Rectal smooth muscle tissue (tissue), 1 donor: ENCODE data around the gene DDB1.
A peak's percentile ranks its signal among the peaks of the same experiment; 100 is the strongest.

Experiments
- H3K27ac ChIP-seq: one replicate; pipeline ENCODE4 v1.7.0; 2013; ENCODE audit warnings: low read depth, low read length, inconsistent platforms
- H3K27me3 ChIP-seq: one replicate; pipeline ENCODE4 v1.7.0; 2013; ENCODE audit warnings: low read length; ENCODE audit not compliant: control insufficient read depth, insufficient read depth
- H3K36me3 ChIP-seq: one replicate; pipeline ENCODE4 v1.7.0; 2013; ENCODE audit warnings: low read length; ENCODE audit not compliant: control insufficient read depth, insufficient read depth
- H3K4me1 ChIP-seq: one replicate; pipeline ENCODE4 v1.7.0; 2013; ENCODE audit warnings: low read length; ENCODE audit not compliant: control insufficient read depth, insufficient read depth
- H3K4me3 ChIP-seq: one replicate; pipeline ENCODE4 v1.7.0; 2013; ENCODE audit warnings: low read length
- H3K9ac ChIP-seq: one replicate; pipeline ENCODE4 v1.7.0; 2013; ENCODE audit warnings: low read length

DDB1 gene

GRCh38 chr11:61338783-61339489 is 6.0 kb upstream of the DDB1 start:
- Histone ChIP-seq H3K27me3 (no peaks in the 10 kb centered on the region), H3K4me3 (no peak overlapping the region), H3K4me1 (no peaks in the 10 kb centered on the region), H3K36me3 (peaks cover 3% of the 10 kb centered on the region), H3K27ac (no peak overlapping the region), H3K9ac (no peak overlapping the region)

DNA sequence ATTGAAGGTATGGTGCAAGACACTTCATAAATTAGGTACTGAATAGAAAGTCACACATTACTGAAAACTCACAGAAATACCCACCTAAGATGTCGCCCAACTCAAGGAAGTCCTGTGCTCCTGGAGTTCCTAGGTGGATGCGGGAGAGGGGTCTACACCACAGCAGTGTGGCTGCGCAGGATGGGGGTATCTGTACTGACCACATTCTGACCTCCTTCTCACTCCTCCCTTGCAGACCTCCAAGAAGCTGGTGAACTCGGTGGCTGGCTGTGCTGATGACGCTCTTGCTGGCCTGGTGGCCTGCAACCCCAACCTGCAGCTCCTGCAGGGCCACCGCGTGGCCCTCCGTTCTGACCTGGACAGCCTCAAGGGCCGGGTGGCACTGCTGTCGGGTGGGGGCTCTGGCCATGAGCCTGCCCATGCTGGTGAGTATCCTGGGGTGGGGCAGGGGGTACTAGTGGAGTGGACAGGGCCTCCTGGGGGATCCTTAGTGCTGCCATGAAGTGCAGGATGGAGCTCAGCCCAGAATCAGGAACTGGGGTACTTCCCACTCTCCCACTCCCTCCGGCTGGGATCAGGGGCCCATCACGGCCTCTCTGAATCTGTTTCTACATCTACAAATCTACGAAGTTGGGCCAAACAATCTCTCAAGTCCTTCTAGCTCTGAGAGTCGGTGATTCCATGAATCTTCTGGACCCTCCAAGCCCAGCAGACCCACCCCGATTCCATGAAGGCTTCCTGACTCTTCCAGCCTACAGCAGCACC is 5.0 kb upstream of the DDB1 start:
- Histone ChIP-seq H3K9ac (no peak overlapping the region), H3K4me1 (peaks cover 5% of the 10 kb centered on the region), H3K36me3 (peaks cover 3% of the 10 kb centered on the region), H3K4me3 (no peak overlapping the region), H3K27ac (no peak overlapping the region), H3K27me3 (no peaks in the 10 kb centered on the region)

- Histone ChIP-seq H3K4me1 (peaks cover 8% of the 10 kb centered on the region), H3K9ac (no peak overlapping the region), H3K27ac (no peak overlapping the region), H3K36me3 (no peaks in the 10 kb centered on the region), H3K4me3 (no peak overlapping the region), H3K27me3 (no peaks in the 10 kb centered on the region)
Measured at GRCh38 chr11:61336171-61336935, 3.4 kb upstream of the DDB1 start.

GRCh38 chr11:61335355-61335710 is 2.4 kb upstream of the DDB1 start:
- Histone ChIP-seq H3K27me3 (no peaks in the 10 kb centered on the region), H3K27ac (no peak overlapping the region), H3K36me3 (no peaks in the 10 kb centered on the region), H3K4me1 (peaks cover 8% of the 10 kb centered on the region), H3K9ac (no peak overlapping the region), H3K4me3 (no peak overlapping the region)

- Histone ChIP-seq H3K36me3 (peaks cover 2% of the 10 kb centered on the region), H3K4me1 (peaks cover 8% of the 10 kb centered on the region), H3K4me3 (no peak overlapping the region), H3K27me3 (no peaks in the 10 kb centered on the region), H3K27ac (no peak overlapping the region), H3K9ac (no peak overlapping the region)
Measured at GRCh38 chr11:61334434-61335354, 1.8 kb upstream of the DDB1 start.

DNA sequence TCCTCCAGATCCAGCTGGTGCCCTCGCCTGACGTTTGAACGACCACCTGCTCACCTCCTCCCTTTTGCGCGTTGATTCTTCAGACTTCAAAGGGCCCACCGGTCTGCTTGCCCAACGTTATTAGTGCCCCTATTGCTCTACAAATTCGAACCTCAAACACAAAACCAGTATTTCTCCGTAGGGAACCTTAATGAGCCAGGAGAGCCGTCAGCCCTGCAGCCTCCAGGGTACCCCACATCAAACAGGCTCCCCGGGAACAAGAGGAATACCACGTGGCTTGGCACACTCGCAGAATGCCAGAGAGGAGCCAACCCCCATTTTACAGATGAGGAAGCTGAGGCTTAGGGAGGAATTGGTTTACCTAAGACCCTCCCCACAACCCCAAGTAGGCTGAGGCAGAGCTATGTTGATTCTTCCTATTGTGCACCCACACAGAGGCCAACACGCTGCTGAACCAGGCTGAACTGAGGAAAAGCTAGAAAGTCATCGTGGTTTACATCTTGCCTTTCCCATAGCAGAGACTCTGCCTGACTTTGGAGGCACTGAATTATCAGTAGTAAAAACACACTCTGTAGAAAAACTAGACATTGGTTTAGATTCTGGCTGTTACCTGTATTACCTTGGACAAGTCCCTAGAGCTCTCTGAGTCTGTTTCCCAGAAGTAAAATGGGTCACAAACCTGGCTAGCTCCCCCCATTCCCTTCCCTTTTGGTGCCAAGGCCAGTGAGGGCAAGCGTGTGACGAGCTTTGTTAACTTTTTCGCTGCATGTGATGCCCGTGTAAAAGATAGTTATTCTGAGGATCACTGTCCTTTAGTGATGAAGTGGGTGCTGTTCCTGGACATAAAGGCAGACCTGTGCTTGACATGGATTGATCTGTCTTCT is 887 bp upstream of the DDB1 start:
- peak overlapping the region; percentile 96 for H3K9ac ChIP-seq
- peaks cover 8% of the 10 kb centered on the region for H3K4me1 ChIP-seq
- peak overlapping the region; percentile 87 for H3K27ac ChIP-seq
- peak overlapping the region; percentile 96 for H3K4me3 ChIP-seq
- no peaks in the 10 kb centered on the region for H3K27me3 ChIP-seq
- H3K36me3 ChIP-seq = peaks cover 9% of the 10 kb centered on the region

DNA sequence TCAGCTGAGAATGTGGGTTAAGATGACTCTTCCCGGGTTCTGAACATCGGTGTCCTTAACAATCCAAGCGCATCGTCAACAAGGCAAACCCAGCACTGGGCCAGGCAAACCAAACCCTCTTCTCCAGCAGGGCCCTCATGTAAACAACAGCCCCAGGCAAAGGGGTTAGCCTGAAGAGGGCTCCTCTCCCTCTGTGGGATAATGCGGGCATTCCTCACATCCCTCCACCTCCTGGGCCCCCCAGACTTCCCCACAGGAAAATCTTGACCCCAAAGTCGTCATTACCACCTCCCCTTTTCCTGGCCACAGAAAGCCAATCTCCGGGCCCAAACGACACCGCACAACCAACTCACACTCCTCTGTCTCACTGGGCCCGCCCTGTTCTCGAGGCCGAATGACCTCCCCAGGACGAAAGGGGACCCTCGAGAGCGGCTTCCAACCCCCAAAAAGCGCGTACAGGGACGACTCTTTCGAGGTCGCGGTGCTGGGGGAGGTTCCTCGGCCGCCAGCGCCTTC is 566 bp downstream of the DDB1 start:
- Histone ChIP-seq H3K27ac (peak overlapping the region; percentile 87), H3K9ac (peak overlapping the region; percentile 95), H3K4me3 (peak overlapping the region; percentile 96), H3K4me1 (peaks cover 8% of the 10 kb centered on the region), H3K27me3 (no peaks in the 10 kb centered on the region), H3K36me3 (peaks cover 9% of the 10 kb centered on the region)

GRCh38 chr11:61331651-61332050 is 1.3 kb downstream of the DDB1 start:
- H3K36me3 ChIP-seq = peaks cover 9% of the 10 kb centered on the region
- H3K27ac ChIP-seq = no peak overlapping the region
- H3K9ac ChIP-seq = no peak overlapping the region
- no peaks in the 10 kb centered on the region for H3K27me3 ChIP-seq
- peak overlapping the region; percentile 96 for H3K4me3 ChIP-seq
- peaks cover 8% of the 10 kb centered on the region for H3K4me1 ChIP-seq

DNA sequence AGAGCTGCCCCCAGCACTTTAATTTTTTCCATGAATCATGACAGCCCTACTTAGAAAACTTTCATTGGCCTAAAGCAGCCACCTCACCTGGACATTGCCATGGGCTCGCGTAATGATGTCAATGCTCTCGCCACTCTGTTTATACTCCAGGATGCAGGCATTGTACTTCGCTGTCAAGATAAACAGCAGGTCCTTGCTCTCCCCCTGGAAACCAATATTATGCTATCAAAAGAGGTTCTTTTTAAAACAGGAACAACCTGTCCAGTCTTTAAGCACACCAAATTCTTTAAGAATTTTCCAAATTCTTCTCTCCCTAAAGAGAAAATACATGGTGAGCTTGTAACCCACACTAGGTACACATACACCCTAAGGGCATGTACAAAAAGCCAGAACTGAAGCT is 3.0 kb downstream of the DDB1 start:
- H3K4me3 ChIP-seq = no peak overlapping the region
- peaks cover 8% of the 10 kb centered on the region for H3K4me1 ChIP-seq
- H3K9ac ChIP-seq = no peak overlapping the region
- H3K36me3 ChIP-seq = peaks cover 16% of the 10 kb centered on the region
- H3K27ac ChIP-seq = no peak overlapping the region
- no peaks in the 10 kb centered on the region for H3K27me3 ChIP-seq

DNA sequence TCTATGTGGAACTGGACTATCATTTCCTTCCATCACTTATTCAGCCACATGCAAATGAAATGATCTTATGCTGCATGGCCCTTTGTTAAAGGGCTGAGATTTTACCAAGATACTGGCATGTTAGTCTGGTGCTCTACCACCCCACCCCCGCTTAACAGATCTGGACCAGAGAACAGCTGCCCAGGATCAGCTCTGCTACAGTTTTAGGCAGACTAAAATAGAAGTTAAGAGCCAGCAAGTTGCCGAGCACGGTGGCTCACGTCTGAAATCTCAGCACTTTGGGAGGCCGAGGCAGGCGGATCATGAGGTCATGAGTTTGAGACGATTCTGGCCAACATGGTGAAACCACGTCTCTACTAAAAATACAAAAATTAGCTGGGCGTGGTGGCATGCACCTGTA is 4.6 kb downstream of the DDB1 start:
- H3K36me3 ChIP-seq = peaks cover 28% of the 10 kb centered on the region
- H3K4me1 ChIP-seq = peaks cover 3% of the 10 kb centered on the region
- H3K27me3 ChIP-seq = no peaks in the 10 kb centered on the region
- no peak overlapping the region for H3K9ac ChIP-seq
- H3K27ac ChIP-seq = no peak overlapping the region
- no peak overlapping the region for H3K4me3 ChIP-seq

GRCh38 chr11:61327669-61328071 is 5.2 kb downstream of the DDB1 start:
- Histone ChIP-seq H3K9ac (no peak overlapping the region), H3K27ac (no peak overlapping the region), H3K36me3 (peaks cover 34% of the 10 kb centered on the region), H3K27me3 (no peaks in the 10 kb centered on the region), H3K4me1 (peaks cover 3% of the 10 kb centered on the region), H3K4me3 (no peak overlapping the region)
